ENCODE measurements around the gene AGBL1.

AGBL1 gene

GRCh38 chr15:86333819-86334218, 254.1 kb downstream of the AGBL1 start:
- DNase-seq: no peak

- no peak for DNase-seq
These were observed 256.5 kb downstream of the AGBL1 start for GRCh38 chr15:86336051-86336788.

GRCh38 chr15:86337071-86337470, 257.4 kb downstream of the AGBL1 start:
- DNase-seq: no peak

DNA sequence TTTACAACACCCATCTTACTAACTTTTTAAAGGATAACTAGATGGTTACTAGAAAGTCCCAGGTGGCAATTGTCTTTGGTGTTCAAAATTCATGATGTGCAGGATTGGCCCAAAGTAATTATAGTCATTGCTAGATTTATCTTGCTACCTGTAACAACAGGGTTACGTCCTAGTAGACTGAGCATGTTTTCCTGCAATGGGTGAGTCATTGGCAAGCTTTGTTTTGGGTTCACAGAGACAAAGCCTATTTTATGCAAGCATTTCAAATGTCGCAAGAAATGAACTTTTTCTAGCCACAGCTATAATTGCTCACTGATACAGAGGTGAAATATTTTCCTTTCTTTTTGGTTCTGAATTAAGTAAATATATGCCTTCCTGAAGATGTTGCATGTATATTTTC, 267.6 kb downstream of the AGBL1 start:
- DNase-seq: no peak

DNA sequence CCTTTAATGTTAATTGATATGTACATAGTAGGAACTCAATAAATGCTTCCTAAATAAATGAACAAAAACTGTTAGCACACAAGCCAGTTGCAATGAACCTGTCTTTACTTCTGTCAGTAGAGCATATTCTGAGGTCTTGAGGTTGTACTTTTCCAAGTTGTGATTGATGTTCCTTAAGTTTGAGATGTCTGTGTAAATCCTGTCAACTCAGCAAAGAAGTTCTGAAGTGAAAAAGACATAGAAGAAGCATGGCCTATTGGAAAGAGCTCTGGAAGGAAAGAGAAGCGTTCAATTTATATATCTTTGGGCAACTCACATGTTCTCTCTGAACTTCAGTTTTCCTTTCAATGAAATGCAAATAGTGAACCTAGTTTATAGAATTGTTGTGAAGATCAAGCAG, 269.9 kb downstream of the AGBL1 start:
- no peak for DNase-seq

DNA sequence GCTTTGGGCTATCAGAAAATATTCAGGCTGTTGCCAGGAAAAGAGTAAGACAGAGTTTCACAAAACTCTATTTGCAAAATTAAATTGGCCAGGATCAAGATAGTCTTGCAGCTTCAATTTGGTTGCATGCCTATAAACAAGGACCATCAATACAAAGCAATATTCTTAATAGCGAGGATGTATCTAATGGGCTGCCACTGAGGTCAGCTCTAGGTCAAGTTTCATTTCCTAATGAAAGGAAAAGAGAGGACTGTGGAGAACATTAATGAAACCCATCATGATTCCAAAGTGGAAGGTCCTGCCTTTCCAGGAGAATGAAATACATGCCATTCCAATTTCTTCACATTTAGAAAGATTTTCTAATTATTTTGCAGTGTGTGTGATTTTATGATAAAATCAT, 273.5 kb downstream of the AGBL1 start:
- DNase-seq: no peak

DNA sequence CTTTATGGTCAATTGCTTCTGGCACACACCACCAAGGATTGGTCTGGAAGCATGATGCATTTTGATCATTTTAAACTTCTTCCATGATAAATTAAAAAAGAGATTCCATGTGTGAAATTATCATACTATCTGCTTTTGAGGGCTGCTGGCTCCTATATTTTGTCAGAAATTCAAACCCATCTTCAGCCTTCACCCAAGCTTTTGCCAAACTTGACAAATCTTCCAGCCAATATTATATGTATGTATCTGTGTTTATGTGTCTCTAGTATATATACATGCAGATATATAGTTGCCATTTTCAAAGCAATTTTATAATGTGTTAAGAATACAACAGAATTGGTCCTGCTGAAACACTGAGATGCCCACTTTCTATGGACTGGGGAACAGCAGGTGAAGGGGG, 275.7 kb downstream of the AGBL1 start:
- no peak for DNase-seq

GRCh38 chr15:86355801-86356200, 276.1 kb downstream of the AGBL1 start:
- no peak for DNase-seq

- DNase-seq: no peak
These were observed 282.9 kb downstream of the AGBL1 start for GRCh38 chr15:86362555-86362954.

- DNase-seq: no peak
These were observed 293.5 kb downstream of the AGBL1 start for GRCh38 chr15:86373147-86373546.

GRCh38 chr15:86375733-86376280, 296.1 kb downstream of the AGBL1 start:
- DNase-seq: no peak

DNA sequence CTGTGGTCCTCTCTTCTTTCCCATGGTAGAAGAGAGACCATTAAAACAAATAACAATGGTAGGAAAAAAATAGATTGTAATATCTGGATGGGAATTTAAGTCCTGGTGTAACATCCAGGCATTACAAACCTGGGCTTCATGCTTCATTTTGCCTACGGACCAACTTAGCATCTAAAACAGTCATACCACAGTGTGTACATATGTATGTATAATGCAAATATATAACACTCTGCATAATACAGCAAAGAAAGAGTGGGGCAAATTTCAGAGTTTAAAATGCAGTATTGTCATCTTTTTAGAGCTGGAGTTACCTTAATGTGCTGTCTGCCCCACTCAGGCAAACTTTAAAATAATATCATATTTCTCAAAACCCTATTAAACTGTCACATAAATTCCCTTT, 298.2 kb downstream of the AGBL1 start:
- DNase-seq: no peak

DNA sequence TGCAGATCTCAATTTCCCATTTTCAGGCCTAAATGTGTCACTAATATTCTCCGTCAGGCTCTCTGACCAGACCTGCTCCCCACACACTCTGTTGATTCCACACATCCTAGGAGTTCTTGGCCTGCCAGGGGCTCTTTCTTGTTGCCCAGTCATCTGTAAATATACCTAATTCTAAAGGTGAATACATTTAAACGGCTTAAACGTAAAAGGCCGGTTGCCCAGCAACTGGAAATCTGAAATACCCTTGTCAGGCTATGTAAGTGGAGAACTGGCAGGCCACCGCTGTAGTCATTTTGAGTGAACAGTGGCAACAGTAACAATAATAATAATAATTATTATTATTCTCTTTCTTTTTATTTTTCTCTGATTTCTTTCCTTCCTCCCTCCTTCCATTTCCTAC, 302.7 kb downstream of the AGBL1 start:
- no peak for DNase-seq

- DNase-seq: no peak
These were observed 303.9 kb downstream of the AGBL1 start for GRCh38 chr15:86383611-86384010.

- no peak for DNase-seq
These were observed 304.5 kb downstream of the AGBL1 start for GRCh38 chr15:86384186-86384585.

GRCh38 chr15:86392296-86392695, 312.6 kb downstream of the AGBL1 start:
- no peak for DNase-seq

DNA sequence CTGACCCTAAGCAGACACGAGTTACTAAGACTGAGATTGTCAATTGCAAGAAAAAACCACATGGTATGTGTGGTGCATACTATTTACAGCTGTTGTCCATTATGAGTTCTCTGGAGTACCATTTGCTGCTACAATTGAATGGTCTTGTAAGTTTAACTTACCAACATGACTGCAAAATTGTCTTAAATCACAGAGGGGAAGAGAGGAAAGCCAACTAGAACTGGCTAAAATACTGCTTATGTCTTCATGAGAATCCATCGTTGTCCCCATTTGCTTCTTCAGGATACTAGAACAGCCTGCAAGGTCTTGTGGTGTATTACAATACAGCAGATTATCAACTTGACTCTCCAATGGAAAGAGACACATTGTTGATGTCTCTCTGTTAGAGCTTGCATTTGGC, 313.2 kb downstream of the AGBL1 start:
- DNase-seq: no peak

DNA sequence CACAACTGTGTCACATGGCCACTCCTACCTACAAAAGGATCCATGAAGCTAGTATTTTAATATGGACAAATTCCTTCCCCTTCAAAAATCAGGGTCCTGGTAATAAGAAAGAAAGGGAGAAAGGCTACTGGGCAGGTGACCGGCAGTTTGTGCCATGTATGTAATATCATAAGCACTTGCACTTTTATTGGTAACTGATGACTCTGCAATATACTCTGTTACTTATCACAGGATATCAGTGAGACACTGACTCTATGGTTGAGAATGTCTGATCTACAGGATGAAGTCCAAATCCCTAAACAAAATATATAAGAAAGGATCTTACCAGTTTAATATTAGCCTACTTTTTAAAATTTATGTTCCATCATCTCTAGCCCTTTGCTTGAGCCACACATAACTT, 315.2 kb downstream of the AGBL1 start:
- no peak for DNase-seq

DNA sequence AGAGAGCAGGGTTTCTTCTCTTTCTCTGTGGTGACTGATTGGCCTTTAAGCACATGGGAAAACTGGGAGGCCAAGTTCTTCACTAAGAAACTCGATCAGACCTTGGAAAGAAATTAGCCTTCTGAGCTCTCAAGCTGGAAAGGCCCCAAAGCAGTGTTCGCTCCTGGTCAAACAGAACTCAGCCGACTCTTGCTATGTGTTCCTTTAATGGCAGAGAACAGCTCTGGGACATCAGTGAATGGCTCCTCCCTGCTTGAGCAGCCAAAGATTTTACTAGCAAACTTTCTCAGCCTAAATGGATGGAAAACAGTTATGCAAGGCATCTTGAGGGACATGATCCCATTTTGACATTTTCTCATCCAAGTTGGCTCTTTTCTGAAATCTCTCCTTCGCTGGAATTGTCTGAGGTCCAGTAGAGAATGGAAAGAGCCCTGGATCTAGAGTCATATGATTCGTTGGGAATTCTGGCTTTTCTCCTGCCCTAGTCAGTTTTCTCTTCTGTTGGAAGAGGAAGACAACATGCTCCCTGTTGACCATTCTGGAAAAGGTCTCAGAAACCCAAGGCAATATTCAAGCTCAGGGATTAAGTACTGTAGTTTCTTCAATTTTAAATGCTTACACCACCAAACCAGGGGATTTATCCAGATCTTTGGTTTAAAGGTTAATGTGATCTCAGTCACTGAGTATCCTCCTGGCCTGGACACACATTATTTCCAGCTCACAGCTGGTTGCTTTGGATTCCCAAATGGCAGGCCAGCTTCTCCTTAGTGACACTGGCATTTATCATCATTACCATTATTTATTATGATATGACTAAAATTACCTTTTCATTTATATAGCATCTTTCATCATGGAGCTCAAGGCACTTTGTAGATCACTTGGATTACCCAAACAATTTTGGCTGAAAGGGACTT, 319.6 kb downstream of the AGBL1 start:
- no peak for DNase-seq

DNA sequence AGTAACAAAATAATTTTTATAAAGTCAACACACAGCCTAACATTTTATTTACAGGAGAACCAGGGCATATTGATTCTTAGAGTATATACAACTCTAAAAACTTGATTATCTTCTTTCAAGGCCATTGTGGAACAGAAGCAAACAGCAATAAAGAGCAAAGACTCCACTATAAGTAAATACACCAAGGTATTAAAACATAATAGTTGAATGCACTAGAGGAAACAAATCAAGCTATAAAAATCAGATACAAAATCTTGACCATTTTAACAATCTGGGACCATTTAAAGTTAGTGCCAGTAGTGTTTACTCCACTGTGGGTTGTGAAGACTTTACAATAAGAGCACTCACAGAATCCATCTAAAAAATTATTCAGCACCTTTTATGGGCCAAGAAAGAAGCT, 323.6 kb downstream of the AGBL1 start:
- DNase-seq: no peak

DNA sequence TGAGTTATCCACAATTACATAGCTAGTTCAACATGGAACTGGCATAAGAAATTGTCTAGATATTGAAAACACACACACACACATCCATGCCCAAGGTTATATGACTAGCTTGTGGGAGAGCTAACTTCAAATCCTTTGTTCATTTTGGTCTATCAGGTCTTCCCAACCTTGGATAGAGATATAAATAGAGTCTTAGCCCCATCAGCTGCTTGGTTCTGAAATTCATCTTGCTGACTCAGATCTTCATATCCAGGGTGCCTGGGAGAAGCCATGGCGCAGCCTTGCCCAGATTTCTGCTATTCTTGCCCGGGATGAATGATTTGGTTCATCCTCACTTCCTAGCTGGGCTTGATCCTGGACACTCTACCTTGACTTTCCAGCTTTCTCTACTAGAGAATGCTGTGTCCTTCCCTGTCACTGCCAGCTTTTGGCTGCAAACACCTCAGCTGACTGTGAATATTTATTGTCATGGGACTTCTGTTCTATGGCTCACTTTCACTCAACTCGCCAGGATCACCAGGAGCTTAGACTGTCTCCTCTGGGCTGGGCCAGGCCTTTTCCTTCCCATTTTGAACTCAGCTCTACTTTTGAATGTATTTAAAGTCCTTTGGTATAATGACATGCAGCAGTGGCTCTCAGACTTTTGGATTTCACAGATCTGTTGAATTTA, 324.4 kb downstream of the AGBL1 start:
- no peak for DNase-seq

DNA sequence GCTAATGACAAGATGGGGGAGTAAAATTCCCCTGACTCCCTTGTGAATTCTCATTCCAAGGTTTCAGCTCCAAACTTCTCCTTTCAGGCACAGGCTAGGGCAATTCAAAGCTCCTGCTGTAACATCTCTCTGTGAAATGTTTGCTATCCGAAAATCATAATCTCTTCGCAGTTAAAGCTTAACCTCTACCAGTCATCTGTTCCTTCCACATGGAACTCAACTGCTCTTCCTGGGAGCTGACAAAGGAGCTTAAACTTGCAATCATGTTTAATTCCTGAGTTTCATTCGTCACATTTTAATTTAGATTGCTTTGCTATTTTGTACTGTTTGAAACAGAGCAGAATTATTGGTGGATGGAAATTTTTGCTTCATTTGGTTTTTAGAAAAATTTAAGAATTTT, 328.6 kb downstream of the AGBL1 start:
- no peak for DNase-seq

DNA sequence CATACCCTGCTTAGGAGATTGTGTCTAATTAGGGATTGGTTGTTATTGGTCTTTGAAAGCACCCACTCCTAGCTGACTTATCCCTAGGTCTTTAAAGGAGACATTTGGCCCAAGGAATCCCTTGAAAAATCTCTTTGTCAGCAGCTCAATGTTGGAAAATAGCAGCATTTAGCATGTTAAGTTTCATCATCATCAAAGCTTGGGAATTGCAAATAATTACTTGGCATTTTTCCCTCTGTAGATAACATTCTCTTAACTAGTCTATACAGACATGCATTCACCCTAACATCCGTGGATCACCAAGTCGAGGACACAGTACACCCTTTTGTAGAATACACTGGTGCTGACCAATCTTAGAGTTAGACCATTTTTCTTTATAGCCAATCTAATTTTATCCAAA, 332.2 kb downstream of the AGBL1 start:
- no peak for DNase-seq

DNA sequence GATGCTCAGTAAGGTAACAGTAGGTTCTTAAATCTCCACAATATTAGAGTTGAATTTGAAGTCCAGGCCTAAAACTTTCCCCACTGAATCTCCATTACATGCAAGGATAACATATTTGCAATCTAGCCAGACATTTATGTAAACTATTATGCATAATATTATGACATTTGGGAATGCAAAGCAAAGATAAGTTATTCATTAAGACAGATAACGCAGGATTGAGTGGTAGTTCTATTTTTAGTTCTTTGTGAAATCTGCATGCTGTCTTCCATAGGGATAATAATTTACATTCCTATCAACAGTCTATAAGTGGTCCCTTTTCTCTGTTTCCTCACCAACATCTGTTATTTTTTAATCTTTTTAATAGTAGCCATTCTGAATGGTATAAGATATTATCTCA, 333.5 kb downstream of the AGBL1 start:
- no peak for DNase-seq

Measured in NCI-H1436 treated with DMSO at 0.1 percent for 48 hours (cell line).